GM23248 (cell line): Measurements from ENCODE around the gene RNF34. TPM values are rescaled to one million over a fixed set of nuclear protein-coding genes. Genes with fewer than 3 reads are reported as not detected.

ENCODE experiments used
- DNase-seq: peaks from one replicate; pipeline ENCODE4 v3.0.0-alpha.2; 2015
- H2AFZ ChIP-seq: fragments of 200-600 bp; sonication (generic); 2 replicates; pipeline ENCODE4 v1.6.1; 2016; ENCODE audit warnings: antibody characterized with exemption
- H3F3A ChIP-seq: fragments of 200-600 bp; sonication (generic); 2 replicates; pipeline ENCODE4 v1.6.1; 2016; ENCODE audit warnings: mild to moderate bottlenecking, antibody characterized with exemption, mixed run types; ENCODE audit not compliant: insufficient read depth
- H3K27ac ChIP-seq: fragments of 200-600 bp; sonication (generic); 2 replicates; pipeline ENCODE4 v1.5.1; 2016; ENCODE audit warnings: mild to moderate bottlenecking
- H3K27me3 ChIP-seq: fragments of 200-600 bp; sonication (generic); replicated peaks from 2 replicates; pipeline ENCODE4 v1.6.1; 2016; ENCODE audit warnings: mild to moderate bottlenecking; ENCODE audit not compliant: insufficient read depth
- H3K36me3 ChIP-seq: fragments of 200-600 bp; sonication (generic); 2 replicates; pipeline ENCODE4 v1.6.1; 2016; ENCODE audit warnings: low read depth, mild to moderate bottlenecking
- H3K4me1 ChIP-seq: fragments of 200-600 bp; sonication (generic); 2 replicates; pipeline ENCODE4 v1.6.1; 2016; ENCODE audit warnings: mild to moderate bottlenecking; ENCODE audit not compliant: insufficient read depth
- H3K4me2 ChIP-seq: fragments of 200-600 bp; sonication (generic); one replicate; pipeline ENCODE4 v1.6.1; 2016; ENCODE audit warnings: mild to moderate bottlenecking; ENCODE audit not compliant: unreplicated experiment
- H3K4me3 ChIP-seq: fragments of 200-600 bp; sonication (generic); 2 replicates; pipeline ENCODE4 v1.5.1; 2016; ENCODE audit warnings: mild to moderate bottlenecking
- H3K79me2 ChIP-seq: fragments of 200-600 bp; sonication (generic); 2 replicates; pipeline ENCODE4 v1.6.1; 2016; ENCODE audit warnings: mild to moderate bottlenecking; ENCODE audit not compliant: insufficient read depth
- H3K9ac ChIP-seq: fragments of 200-600 bp; sonication (generic); 2 replicates; pipeline ENCODE4 v1.6.1; 2016; ENCODE audit warnings: mild to moderate bottlenecking
- H3K9me2 ChIP-seq: fragments of 200-600 bp; sonication (generic); 2 replicates; pipeline ENCODE4 v1.6.1; 2016; ENCODE audit warnings: mixed run types, mild to moderate bottlenecking, moderate library complexity; ENCODE audit not compliant: insufficient read depth
- H3K9me3 ChIP-seq: fragments of 200-600 bp; sonication (generic); one replicate; pipeline ENCODE4 v1.6.1; 2017; ENCODE audit warnings: low read depth
- H4K20me1 ChIP-seq: fragments of 200-600 bp; sonication (generic); 2 replicates; pipeline ENCODE4 v1.6.0; 2016; ENCODE audit not compliant: insufficient read depth
- EZH2 ChIP-seq: fragments of 200-600 bp; sonication (generic); IDR thresholded peaks from 2 replicates; pipeline ENCODE4 v1.6.1; 2018; ENCODE audit warnings: antibody characterized with exemption, mild to moderate bottlenecking; ENCODE audit not compliant: insufficient read depth, poor library complexity, severe bottlenecking
- EZH2phosphoT487 ChIP-seq: fragments of 200-600 bp; sonication (generic); IDR thresholded peaks from 2 replicates; pipeline ENCODE4 v1.6.1; 2018; ENCODE audit warnings: antibody characterized with exemption, moderate library complexity, mild to moderate bottlenecking, low read depth; ENCODE audit not compliant: insufficient read depth
- WGBS, 2 experiments: methylation state at CpG; one replicate each; pipeline ENCODE4 v1.1.6; 2015 to 2017; ENCODE audit warnings: low lambda C conversion rate in 2 of 2, low coverage in 1 of 2; ENCODE audit errors: missing lambda C conversion rate in 2 of 2; 5-methylcytosine and 5-hydroxymethylcytosine counted together
- in situ Hi-C: fragments of 300-500 bp; cut with MboI; formaldehyde crosslinking; loops from 2 replicates; pipeline ENCODE4 v1.15.0; 2020
- polyA plus RNA-seq: library from polyadenylated mRNA; unstranded; fragments of >200 nt; fragmentation: Nextera tagmentation; extraction: Ambion mirVana; gene quantifications from 2 replicates; pipeline ENCODE4 v1.2.1, GENCODE V29; 2016
- total RNA-seq: library from RNA; depleted of rRNA; stranded (reverse); fragments of >200 nt; shearing (Covaris generic); gene quantifications from 2 replicates; pipeline ENCODE4 v1.2.3, GENCODE V29; 2014

Gene RNF34
- total and polyA plus RNA-seq, 2 experiments from 2014 or later: 42.8 to 48.2 TPM

GRCh38 chr12:121442028-121442948 lies 42.4 kb downstream of the RNF34 start:
- DNase-seq: no peak
- TF ChIP-seq EZH2phosphoT487: no peak
- no peak for TF ChIP-seq EZH2
- Histone ChIP-seq H3K4me3 (no peak overlapping the region), H3K9me2 (no peaks in the 10 kb centered on the region), H3K4me2 (no peak overlapping the region), H3K9me3 (no peaks in the 10 kb centered on the region), H3K27me3 (no peaks in the 10 kb centered on the region), H3F3A (no peaks in the 10 kb centered on the region), H3K36me3 (0 out of 2 replicates have a peak, but pooled peaks cover 4% of the 10 kb centered on the region), H2AFZ (no peak overlapping the region), H4K20me1 (no peaks in the 10 kb centered on the region), H3K9ac (no peak overlapping the region), H3K79me2 (peaks cover 5% of the 10 kb centered on the region), H3K27ac (no peak overlapping the region), H3K4me1 (peaks cover 7% of the 10 kb centered on the region; the same call in 1 of the 2 replicates)
- 92 to 94% methylated on average over 36 to 68 of the region's 68 CpGs for WGBS, 2 experiments
- in situ Hi-C loops: loop anchor here (25.0 kb wide), 1 partner anchor 105 kb away; no protein-coding TSS in a partner anchor

DNA sequence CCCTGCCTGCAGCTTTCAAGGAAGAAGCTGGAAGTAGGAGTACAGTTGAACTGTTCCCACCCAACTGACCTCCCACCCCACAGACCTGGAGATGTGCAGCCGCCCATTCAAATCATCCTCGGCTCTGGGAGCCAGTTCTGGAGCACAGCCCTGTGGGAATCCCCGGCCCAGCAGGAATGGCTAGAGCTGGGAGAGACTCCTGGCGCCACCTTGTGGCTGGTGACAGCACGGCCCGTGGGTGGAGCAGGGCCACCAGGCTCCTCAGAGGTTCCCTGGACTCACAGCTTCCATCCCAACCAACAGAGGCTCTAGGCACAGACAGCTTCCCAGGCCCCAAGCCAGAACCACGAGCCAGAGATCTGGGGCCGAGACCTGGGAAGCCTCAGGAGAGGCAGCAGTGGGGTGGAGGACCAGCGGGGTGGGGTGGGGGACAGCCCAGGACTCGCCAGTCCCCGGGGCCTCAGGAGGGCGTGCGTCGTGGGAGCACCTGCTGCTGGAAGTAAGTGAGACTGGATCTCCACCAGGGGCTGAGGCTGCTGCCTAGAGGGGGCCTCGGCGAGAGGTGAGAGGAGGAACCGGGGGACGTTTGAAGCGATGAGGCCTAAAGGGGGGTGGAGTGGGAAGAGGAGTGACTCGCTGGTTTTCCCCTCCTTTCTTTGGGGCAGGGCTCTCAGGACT lies 43.4 kb downstream of the RNF34 start:
- no peak overlapping the region for H3K9ac ChIP-seq
- H3F3A ChIP-seq: no peaks in the 10 kb centered on the region
- H3K9me3 ChIP-seq: no peaks in the 10 kb centered on the region
- peaks cover 7% of the 10 kb centered on the region; the same call in 1 of the 2 replicates for H3K4me1 ChIP-seq
- no peak overlapping the region for H2AFZ ChIP-seq
- H3K36me3 ChIP-seq: 0 out of 2 replicates have a peak, but pooled peaks cover 4% of the 10 kb centered on the region
- peak; percentile 86 for DNase-seq
- H4K20me1 ChIP-seq: no peaks in the 10 kb centered on the region
- H3K79me2 ChIP-seq: peaks cover 6% of the 10 kb centered on the region
- H3K4me2 ChIP-seq: no peak overlapping the region
- no peaks in the 10 kb centered on the region for H3K27me3 ChIP-seq
- 42 to 59% methylated on average over 10 to 19 of the region's 20 CpGs for WGBS, 2 experiments
- H3K27ac ChIP-seq: no peak overlapping the region
- no peak for TF ChIP-seq EZH2phosphoT487
- TF ChIP-seq EZH2: no peak
- H3K9me2 ChIP-seq: no peaks in the 10 kb centered on the region
- in situ Hi-C loops: loop anchor here (25.0 kb wide), 1 partner anchor 106 kb away; no protein-coding TSS in a partner anchor
- H3K4me3 ChIP-seq: no peak overlapping the region

DNA sequence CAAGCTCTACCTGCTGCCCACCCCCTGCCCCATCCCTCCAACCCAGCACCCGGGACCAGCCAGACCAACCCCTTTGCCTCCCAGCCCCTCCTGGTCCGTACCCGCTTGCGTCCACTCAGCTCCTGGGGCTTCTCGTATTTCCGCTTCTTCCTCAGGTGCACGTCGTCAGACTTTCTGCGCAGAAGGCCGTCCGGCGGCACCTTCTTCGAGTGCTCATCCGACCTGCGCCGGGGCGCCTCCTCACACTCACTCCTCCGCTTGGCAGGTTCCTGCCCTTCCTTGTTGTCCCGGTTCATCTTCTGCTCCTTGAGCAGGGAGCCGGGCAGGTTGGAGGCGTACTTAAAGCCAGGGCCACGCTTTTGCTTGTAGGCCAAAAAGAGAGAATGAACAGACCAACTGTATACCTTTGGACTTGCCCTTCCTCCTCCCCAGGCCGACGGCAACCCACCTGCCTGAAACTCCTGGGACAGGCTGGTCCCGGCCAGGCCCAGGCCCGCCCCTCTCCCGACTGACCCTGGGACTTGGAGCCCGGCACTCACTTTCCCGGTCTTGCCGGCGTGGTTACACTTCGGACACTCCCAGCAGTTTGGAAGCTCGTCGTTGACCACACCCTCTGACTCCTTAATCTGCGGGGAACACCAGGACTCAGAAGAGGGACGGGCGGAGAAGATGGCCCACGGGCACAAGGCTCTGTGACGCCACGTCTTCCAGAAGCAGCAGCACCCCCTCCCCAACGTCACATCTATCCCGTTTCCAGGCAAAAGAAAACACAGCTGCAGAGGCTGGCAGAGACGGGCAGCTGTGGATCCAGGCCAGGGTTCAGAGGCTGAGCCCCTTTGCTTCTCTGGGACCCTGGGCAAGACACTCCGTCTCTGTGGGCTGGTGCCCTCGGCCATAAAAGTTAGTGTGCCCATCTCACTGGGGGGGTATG lies 44.3 kb downstream of the RNF34 start:
- DNase-seq: no peak
- Histone ChIP-seq H3K36me3 (0 out of 2 replicates have a peak, but pooled peaks cover 4% of the 10 kb centered on the region), H3K4me2 (no peak overlapping the region), H4K20me1 (no peaks in the 10 kb centered on the region), H2AFZ (no peak overlapping the region), H3K9me2 (no peaks in the 10 kb centered on the region), H3K79me2 (peaks cover 6% of the 10 kb centered on the region), H3F3A (no peaks in the 10 kb centered on the region), H3K27me3 (no peaks in the 10 kb centered on the region), H3K4me3 (no peak overlapping the region), H3K4me1 (peaks cover 7% of the 10 kb centered on the region; the same call in 1 of the 2 replicates), H3K9ac (no peak overlapping the region), H3K9me3 (no peaks in the 10 kb centered on the region), H3K27ac (no peak overlapping the region)
- TF ChIP-seq EZH2 (no peak), EZH2phosphoT487 (no peak)
- in situ Hi-C loops: loop anchor here (25.0 kb wide), 1 partner anchor 107 kb away; no protein-coding TSS in a partner anchor
- WGBS, 2 experiments: 64 to 73% methylated on average over 32 to 45 of the region's 45 CpGs
